Ishikawa (cell line): ENCODE data around the gene HIVEP1.

ENCODE experiments used
- CEBPB ChIP-seq: IDR thresholded peaks from 2 replicates; pipeline ENCODE4 v1.6.1; 2012
- CREB1 ChIP-seq: IDR thresholded peaks from 2 replicates; pipeline ENCODE4 v1.6.1; 2012; ENCODE audit warnings: low read depth
- EGR1 ChIP-seq: IDR thresholded peaks from 2 replicates; pipeline ENCODE4 v1.6.1; 2012
- EP300 ChIP-seq: IDR thresholded peaks from 2 replicates; pipeline ENCODE4 v1.6.1; 2012; ENCODE audit warnings: borderline replicate concordance
- FOXM1 ChIP-seq: IDR thresholded peaks from 2 replicates; pipeline ENCODE4 v1.6.1; 2012; ENCODE audit warnings: low read depth, borderline replicate concordance
- MAX ChIP-seq: IDR thresholded peaks from 2 replicates; pipeline ENCODE4 v1.6.1; 2012
- NFIC ChIP-seq: IDR thresholded peaks from 2 replicates; pipeline ENCODE4 v1.6.1; 2012
- RAD21 ChIP-seq: IDR thresholded peaks from 2 replicates; pipeline ENCODE4 v1.6.1; 2012; ENCODE audit warnings: low read depth
- TAF1 ChIP-seq: IDR thresholded peaks from 2 replicates; pipeline ENCODE4 v1.6.1; 2012; ENCODE audit warnings: low read depth, mild to moderate bottlenecking
- TCF12 ChIP-seq: IDR thresholded peaks from 2 replicates; pipeline ENCODE4 v1.6.1; 2012; ENCODE audit warnings: low read depth
- TEAD4 ChIP-seq: IDR thresholded peaks from 2 replicates; pipeline ENCODE4 v1.6.1; 2012
- USF1 ChIP-seq: IDR thresholded peaks from 2 replicates; pipeline ENCODE4 v1.6.1; 2012
- YY1 ChIP-seq: IDR thresholded peaks from 2 replicates; pipeline ENCODE4 v1.6.1; 2012; ENCODE audit warnings: low read depth
- ZBTB7A ChIP-seq: IDR thresholded peaks from 2 replicates; pipeline ENCODE4 v1.6.1; 2012; ENCODE audit warnings: low read depth
- TF ChIP-seq, protein P1 (sequence below): IDR thresholded peaks from 2 replicates; pipeline ENCODE4 v1.6.1; 2012; ENCODE audit warnings: low read depth, mild to moderate bottlenecking

Gene HIVEP1

GRCh38 chr6:11999246-11999645, 12.9 kb upstream of the HIVEP1 start:
- TF ChIP-seq EGR1 (no peak), EP300 (no peak), USF1 (no peak), YY1 (no peak), FOXM1 (no peak), NFIC (no peak), MAX (no peak), RAD21 (no peak), TEAD4 (no peak), TCF12 (no peak), TAF1 (no peak), CEBPB (no peak), CREB1 (no peak), ZBTB7A (no peak)
- TF ChIP-seq, protein P1, sequence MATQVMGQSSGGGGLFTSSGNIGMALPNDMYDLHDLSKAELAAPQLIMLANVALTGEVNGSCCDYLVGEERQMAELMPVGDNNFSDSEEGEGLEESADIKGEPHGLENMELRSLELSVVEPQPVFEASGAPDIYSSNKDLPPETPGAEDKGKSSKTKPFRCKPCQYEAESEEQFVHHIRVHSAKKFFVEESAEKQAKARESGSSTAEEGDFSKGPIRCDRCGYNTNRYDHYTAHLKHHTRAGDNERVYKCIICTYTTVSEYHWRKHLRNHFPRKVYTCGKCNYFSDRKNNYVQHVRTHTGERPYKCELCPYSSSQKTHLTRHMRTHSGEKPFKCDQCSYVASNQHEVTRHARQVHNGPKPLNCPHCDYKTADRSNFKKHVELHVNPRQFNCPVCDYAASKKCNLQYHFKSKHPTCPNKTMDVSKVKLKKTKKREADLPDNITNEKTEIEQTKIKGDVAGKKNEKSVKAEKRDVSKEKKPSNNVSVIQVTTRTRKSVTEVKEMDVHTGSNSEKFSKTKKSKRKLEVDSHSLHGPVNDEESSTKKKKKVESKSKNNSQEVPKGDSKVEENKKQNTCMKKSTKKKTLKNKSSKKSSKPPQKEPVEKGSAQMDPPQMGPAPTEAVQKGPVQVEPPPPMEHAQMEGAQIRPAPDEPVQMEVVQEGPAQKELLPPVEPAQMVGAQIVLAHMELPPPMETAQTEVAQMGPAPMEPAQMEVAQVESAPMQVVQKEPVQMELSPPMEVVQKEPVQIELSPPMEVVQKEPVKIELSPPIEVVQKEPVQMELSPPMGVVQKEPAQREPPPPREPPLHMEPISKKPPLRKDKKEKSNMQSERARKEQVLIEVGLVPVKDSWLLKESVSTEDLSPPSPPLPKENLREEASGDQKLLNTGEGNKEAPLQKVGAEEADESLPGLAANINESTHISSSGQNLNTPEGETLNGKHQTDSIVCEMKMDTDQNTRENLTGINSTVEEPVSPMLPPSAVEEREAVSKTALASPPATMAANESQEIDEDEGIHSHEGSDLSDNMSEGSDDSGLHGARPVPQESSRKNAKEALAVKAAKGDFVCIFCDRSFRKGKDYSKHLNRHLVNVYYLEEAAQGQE: no peak

DNA sequence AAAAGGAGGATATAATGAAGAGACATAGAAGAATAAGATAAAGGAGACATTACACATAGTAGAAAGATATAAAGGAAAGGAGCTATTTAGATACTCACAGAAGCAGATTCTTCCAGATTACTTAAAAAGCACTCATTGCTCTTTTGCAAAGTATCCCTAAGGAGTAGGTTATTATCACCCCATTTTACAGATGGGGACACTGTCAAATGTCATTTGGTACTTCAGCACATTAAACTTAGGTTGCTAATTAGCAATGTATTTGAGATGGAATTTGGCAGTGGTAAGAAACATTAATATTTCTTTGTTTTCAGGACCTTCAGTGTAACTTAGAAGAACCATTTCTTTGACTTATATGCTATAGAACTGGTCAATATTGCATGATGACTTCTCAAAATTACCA, 11.9 kb upstream of the HIVEP1 start:
- TF ChIP-seq CEBPB (no peak), NFIC (no peak), TAF1 (no peak), EP300 (no peak), RAD21 (no peak), FOXM1 (no peak), EGR1 (no peak), TEAD4 (no peak), YY1 (no peak), USF1 (no peak)

GRCh38 chr6:12001004-12001705, 11.0 kb upstream of the HIVEP1 start:
- TF ChIP-seq, protein P1: no peak
- TF ChIP-seq EGR1: no peak
- no peak for TF ChIP-seq TEAD4

- no peak for TF ChIP-seq EGR1
- no peak for TF ChIP-seq EP300
- TF ChIP-seq MAX: no peak
- TF ChIP-seq NFIC: no peak
- no peak for TF ChIP-seq YY1
- no peak for TF ChIP-seq ZBTB7A
- no peak for TF ChIP-seq FOXM1
- no peak for TF ChIP-seq TCF12
- TF ChIP-seq, protein P1: no peak
- no peak for TF ChIP-seq TEAD4
- TF ChIP-seq CEBPB: no peak
- TF ChIP-seq USF1: no peak
- TF ChIP-seq CREB1: no peak
- TF ChIP-seq TAF1: no peak
- TF ChIP-seq RAD21: no peak
Measured at GRCh38 chr6:12001706-12002435, 10.2 kb upstream of the HIVEP1 start.
